AG04450 (cell line): Measurements from ENCODE around the gene ASB18. TPM values are rescaled to one million over a fixed set of nuclear protein-coding genes. Genes with fewer than 3 reads are reported as not detected.

Experiments used
- CTCF ChIA-PET: fragments of 300-600, 350-600 bp; formaldehyde crosslinking; extraction: SDS; loops from one replicate; lab custom pipeline; 2022; ENCODE audit warnings: antibody characterized with exemption, inconsistent platforms; lab: Charles Lee
- POLR2A ChIA-PET: fragments of 350-600 bp; formaldehyde crosslinking; extraction: SDS; loops from one replicate; lab custom pipeline; 2021; ENCODE audit warnings: antibody characterized with exemption, inconsistent platforms; lab: Yijun Ruan, JAX
- DNase-seq: peaks from one replicate; pipeline ENCODE4 v3.0.0-alpha.2; 2011; ENCODE audit warnings: low read depth, low spot score
- H3K27ac ChIP-seq: one replicate; pipeline ENCODE4 v1.5.1; 2012; ENCODE audit warnings: low read depth, low read length, control low read depth
- H3K27me3 ChIP-seq: one replicate; pipeline ENCODE4 v1.6.0; 2012; ENCODE audit warnings: low read length; ENCODE audit not compliant: control insufficient read depth, insufficient read depth
- H3K4me3 ChIP-seq: 2 replicates; pipeline ENCODE4 v1.5.1; 2011; ENCODE audit warnings: mild to moderate bottlenecking, low read depth, low read length, control low read depth
- H3K9me3 ChIP-seq: 2 replicates; pipeline ENCODE4 v1.5.1; 2012; ENCODE audit warnings: low read length; ENCODE audit not compliant: control insufficient read depth, insufficient read depth
- polyA plus RNA-seq: library from polyadenylated mRNA; depleted of rRNA; stranded (reverse); fragments of >200 nt; gene quantifications from 2 replicates; pipeline ENCODE4 v1.2.3, GENCODE V29; 2011
- TF ChIP-seq, protein P1 (sequence below): IDR thresholded peaks from 2 replicates; pipeline ENCODE4 v1.5.1; 2011; ENCODE audit warnings: low read depth, low read length, control low read depth, inconsistent platforms

Gene ASB18
- polyA plus RNA-seq, 1 experiment = not detected

DNA sequence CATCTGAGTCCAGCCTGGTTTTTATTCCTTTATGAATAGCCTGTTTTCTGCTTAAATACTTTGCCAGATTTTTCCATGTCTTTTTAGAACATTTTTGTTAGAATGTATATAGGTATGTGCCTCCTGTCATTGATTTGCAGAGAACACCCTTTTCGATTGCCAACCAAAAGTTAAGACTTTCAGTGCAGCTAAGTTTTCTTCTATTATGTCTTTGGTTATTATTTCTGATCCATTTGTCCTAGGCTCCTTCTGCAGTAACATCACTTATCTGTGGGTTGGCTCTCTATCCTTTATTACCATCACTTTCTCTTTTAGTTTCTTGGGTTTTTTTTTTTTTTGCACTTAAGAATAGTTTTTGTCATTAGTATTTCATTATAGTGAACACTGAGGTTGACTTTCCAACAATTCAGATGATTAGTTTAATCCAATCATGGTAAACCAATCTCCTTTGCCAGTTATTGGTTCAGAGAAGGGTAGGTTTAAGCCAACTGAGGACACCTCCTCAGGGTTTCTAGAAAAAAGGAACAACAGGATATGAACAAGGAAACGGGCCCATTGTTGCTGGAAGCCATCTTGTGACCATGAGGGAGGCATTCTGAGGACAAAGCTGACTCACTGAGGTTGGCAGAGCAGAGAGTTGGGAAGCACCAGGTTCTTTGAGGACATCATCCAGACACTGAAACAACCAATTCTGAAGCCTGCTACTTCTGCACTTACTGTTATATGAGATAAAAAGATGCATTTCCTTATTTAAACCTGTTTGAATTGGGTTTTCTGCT, 58.1 kb downstream of the ASB18 start:
- Histone ChIP-seq H3K27me3 (peaks cover 2% of the 10 kb centered on the region), H3K4me3 (no peak overlapping the region), H3K9me3 (no peaks in the 10 kb centered on the region), H3K27ac (no peak overlapping the region)
- CTCF ChIA-PET = no interaction called here
- TF ChIP-seq, protein P1, sequence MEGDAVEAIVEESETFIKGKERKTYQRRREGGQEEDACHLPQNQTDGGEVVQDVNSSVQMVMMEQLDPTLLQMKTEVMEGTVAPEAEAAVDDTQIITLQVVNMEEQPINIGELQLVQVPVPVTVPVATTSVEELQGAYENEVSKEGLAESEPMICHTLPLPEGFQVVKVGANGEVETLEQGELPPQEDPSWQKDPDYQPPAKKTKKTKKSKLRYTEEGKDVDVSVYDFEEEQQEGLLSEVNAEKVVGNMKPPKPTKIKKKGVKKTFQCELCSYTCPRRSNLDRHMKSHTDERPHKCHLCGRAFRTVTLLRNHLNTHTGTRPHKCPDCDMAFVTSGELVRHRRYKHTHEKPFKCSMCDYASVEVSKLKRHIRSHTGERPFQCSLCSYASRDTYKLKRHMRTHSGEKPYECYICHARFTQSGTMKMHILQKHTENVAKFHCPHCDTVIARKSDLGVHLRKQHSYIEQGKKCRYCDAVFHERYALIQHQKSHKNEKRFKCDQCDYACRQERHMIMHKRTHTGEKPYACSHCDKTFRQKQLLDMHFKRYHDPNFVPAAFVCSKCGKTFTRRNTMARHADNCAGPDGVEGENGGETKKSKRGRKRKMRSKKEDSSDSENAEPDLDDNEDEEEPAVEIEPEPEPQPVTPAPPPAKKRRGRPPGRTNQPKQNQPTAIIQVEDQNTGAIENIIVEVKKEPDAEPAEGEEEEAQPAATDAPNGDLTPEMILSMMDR = no peak
- DNase-seq = no peak
- POLR2A ChIA-PET = no interaction called here

DNA sequence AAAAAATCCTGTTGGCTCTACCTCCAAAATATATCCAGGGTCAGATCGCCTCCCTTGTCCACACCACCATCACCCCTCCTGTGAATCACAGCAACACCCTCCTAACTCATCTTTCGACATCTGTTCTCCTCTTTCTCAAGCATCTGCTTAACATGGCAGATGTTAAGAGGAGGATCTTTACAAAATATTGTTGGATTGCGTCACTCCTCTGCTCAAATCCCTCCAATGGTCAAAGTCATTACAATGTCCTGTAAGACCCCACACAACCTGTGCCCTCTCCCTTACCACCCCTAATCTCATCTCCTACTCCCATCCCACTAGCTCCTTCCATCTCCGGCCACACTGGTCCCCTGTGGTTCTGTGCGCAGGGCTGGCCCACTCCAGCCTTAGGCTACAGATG, 59.3 kb downstream of the ASB18 start:
- H3K9me3 ChIP-seq = no peaks in the 10 kb centered on the region
- H3K27ac ChIP-seq = no peak overlapping the region
- H3K4me3 ChIP-seq = no peak overlapping the region
- TF ChIP-seq, protein P1 = no peak
- no peak for DNase-seq
- ChIA-PET CTCF (no interaction called here), POLR2A (no interaction called here)
- peaks cover 2% of the 10 kb centered on the region for H3K27me3 ChIP-seq

DNA sequence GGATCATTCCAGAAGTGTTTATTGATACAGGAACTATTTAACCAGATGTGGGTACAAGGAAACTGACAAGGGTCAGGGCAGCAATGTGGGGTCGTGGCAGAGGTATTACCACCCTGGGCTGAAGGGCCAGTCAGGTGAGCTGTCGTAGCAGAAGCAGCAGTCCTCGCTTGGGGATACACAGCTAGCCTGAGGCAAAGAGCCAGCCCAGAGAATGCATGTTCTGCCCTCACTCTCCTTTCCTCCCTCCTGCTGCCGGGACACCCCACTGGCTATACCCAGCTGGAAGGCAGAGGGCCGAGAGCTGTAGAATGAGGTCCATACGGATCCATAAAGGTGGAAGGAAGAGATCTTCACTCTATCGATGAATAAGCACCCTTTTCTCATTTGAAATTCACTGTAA, 63.8 kb downstream of the ASB18 start:
- POLR2A ChIA-PET = no interaction called here
- TF ChIP-seq, protein P1 = no peak
- CTCF ChIA-PET = interaction anchor here (1.2 kb wide), 1 partner anchor 421 kb away, joined by 6 read pairs; no protein-coding TSS in a partner anchor

DNA sequence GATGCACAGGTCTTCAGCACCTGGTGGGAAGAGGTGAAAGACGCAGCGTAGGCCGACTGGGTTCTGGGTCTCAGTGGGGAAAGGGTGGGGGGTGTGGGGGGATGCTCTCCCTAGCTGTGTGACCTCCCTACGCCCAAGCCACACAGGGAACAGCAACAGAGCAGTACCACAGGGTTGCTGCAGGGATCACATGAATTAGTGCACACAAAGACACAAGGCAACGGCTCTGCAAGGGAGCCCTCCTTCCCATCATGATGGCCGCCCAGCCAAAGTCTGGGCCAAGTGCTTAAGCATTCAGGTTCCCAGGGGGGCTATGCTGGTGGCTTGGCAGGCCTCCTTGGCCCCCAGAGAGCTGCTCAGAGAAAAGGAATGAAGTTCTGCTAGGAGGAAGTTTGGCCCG, 67.8 kb downstream of the ASB18 start:
- ChIA-PET POLR2A (no interaction called here), CTCF (no interaction called here)
- TF ChIP-seq, protein P1 = no peak
- H3K4me3 ChIP-seq = no peak overlapping the region
- no peak overlapping the region for H3K27ac ChIP-seq
- DNase-seq = no peak
- H3K9me3 ChIP-seq = no peaks in the 10 kb centered on the region
- H3K27me3 ChIP-seq = no peaks in the 10 kb centered on the region

More for the DNA sequence above, 63.8 kb downstream of the ASB18 start:
- Histone ChIP-seq H3K27ac (no peak overlapping the region), H3K9me3 (no peaks in the 10 kb centered on the region), H3K27me3 (no peaks in the 10 kb centered on the region), H3K4me3 (no peak overlapping the region)
- no peak for DNase-seq

DNA sequence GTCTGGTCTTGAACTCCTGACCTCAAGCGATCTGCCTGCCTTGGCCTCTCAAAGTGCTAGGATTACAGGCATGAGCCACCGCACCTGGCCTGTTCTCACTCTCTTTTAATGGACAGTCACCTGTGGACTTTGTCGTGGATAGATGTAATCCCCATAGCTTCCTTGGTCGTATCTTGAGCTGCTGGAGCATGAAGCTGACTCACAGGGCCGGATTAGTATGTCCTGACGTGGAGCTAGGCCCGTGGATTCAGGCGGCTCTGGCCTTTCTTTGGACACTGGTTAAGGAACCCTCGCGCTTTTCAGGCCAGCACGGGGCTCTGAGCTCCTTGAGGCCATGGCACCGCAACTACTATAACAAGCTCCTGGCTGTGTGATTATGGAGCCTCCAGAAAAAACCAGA, 68.5 kb downstream of the ASB18 start:
- POLR2A ChIA-PET = no interaction called here
- no peaks in the 10 kb centered on the region for H3K9me3 ChIP-seq
- DNase-seq = no peak
- no peaks in the 10 kb centered on the region for H3K27me3 ChIP-seq
- H3K27ac ChIP-seq = no peak overlapping the region
- CTCF ChIA-PET = no interaction called here
- H3K4me3 ChIP-seq = no peak overlapping the region
- TF ChIP-seq, protein P1 = no peak
